HG03135 (cell line): ENCODE results near the gene TCTN1.
"Not testable (repeated sequence)": the region's sequence is repeated elsewhere in the genome, so short reads cannot be mapped to it uniquely, and the experiment has no call there.

Experiments
- ATAC-seq: cut with Tn5 transposase; IDR thresholded peaks from one replicate; pipeline ENCODE4 v1.9.1; 2021; ENCODE audit warnings: mild to moderate bottlenecking, moderate library complexity; ENCODE audit not compliant: unreplicated experiment

The TCTN1 gene

DNA sequence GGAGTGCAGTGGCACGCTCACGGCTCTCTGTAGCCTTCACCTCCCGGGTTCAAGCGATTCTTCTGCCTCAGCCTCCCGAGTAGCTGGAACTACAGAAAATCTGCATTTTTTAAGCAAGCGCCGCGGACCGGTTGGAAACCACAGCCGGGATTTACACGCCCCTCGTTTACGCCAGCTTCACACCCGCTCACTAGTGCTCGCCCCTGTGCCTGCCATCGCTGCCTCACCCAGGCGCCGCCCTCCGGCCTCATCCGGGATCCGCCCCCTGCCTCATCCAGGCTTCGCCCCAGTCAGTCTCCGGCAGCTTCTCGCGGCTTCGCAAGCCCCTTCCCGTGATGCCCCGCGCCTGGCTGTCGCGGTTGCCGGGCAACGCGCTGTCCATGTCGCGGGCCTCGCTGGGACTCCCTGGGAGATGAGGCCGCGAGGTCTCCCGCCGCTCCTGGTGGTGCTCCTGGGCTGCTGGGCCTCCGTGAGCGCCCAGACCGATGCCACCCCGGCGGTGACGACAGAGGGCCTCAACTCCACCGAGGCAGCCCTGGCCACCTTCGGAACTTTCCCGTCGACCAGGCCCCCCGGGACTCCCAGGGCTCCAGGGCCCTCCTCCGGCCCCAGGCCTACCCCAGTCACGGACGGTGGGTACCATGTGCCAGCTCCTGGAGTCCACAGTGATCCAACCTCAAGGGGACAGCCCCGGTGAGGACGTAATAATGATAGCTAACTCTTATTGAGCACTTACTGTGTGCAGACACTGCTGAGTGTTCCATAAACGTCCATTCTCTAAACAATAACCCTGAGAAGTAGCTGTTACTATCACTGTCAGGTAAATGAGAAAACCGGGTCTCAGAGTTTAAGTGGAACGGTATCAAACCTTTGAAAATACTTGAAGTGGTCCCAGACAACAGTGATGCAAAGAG lies at the start of gene TCTN1:
Gene TCTN1, plus strand, starts transcription at position 359 of the 914 bp plus-strand sequence. Its CDS starts 54 bp downstream, at position 413.
- ATAC-seq: peak; percentile 93

DNA sequence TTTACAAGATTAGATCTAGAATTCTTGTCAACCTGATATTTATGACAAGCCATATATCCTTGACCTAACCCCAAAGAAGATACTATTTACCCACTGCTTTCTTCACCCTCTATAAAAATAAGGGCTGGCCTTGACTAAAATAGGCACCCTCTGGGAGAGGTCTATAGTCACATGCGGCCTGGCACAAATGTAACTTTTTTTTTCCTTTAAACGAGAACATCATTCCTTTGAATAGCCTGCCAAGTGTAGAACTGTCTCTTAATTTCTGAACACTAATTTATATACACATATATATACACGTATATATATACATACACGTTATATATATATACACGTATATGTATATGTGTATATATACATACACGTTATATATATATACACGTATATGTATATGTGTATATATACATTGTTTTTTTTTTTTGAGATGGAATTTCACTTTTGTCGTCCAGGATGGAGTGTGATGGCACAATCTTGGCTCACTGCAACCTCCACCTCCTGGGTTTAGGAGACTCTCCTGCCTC lies 49.4 kb upstream of the TCTN1 start:
- no peak for ATAC-seq

DNA sequence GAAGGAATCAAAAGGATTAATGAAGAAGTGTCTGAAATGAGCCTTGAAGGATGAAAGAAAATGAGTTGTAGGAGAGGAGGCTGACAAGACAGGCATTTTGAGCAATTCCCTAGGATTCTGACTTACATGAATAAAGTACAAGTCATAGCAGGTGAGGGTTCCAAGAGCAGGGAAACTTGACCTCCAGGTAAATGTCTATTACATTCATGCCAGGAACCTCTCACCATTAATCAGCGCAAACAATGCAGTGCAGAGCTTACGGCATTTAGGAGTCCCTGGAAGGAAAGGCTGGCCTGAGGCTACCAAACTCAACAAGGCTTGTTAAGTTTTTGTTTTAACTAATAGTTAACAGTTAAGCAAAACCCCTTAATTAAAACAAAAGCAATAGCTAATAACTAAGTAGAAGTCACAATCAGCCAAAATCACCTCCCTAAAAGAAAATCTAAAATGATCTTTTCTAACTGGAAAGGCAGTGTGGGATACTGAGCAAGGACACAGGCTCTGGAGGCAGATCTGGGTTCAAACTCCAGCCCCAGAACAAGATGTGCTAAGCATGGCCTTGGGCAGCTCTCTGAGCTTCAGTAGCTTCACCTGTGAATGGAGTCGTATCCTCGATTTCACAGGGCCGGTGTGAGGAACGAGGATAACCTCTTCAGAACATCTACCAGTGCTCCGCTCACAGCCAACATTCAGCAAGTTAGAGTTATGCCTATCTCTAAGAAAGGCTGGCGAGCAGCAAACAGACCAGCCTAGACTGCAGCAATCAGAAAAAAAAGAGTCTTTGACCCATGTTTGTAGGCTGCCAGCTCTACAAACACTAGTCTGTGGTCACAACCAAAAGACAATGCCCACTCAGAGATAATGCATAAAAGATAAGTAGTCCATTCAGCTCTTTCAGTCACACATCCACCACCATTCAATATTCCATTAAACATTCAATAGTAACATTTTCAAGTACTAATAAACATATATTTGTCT lies 47.7 kb upstream of the TCTN1 start:
- ATAC-seq: no peak

DNA sequence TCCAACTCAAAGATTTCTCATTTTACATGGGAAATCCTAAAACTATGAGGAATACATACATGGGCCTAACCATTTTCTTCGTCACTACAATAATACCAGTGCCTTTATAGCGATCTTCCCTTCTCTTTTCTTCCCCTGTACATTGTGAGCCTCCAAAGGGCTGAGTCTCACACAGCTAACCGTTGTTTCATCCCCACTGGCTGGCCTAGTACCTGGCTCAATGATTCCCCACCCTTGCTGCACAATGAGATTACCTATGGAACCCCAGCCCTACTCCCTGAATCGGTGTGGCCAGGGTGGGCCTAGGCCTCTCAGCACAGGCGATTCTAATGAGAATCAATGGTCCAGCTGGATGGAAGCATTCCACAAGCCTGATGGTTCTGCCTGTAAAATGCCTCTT lies 46.9 kb upstream of the TCTN1 start:
- no peak for ATAC-seq

DNA sequence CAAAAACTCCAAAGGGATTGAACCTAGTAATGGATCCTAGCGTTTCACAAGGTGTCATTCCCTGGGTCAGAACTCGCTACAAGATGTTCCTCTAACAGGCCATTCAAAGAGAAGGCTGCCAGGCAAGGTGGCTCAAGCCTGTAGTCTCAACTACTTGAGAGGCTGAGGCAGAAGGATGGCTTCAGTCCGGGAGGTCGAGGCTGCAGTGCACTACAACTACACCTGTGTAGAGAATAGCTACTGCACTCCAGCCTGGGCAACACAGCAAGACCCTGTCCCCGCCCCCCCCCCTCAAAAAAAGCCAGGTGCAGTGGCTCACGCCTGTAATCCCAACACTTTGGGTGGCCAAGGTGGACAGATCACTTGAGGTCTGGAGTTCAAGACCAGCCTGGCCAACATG lies 45.2 kb upstream of the TCTN1 start:
- ATAC-seq: no peak

DNA sequence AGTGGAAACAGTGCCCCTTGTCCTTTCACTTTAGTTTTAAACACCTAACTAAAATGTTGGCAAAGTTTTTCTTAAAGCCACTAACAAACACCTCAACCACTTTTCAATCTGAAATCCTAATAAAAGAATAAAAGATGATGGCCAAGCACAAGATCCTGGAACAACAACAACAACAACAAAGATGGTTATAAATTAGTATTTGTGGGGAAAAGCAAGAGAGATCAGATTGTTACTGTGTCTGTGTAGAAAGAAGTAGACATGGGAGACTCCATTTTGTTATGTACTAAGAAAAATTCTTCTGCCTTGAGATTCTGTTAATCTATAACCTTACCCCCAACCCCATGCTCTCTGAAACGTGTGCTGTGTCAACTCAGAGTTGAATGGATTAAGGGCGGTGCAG lies 44.1 kb upstream of the TCTN1 start:
- ATAC-seq: not testable (repeated sequence)

DNA sequence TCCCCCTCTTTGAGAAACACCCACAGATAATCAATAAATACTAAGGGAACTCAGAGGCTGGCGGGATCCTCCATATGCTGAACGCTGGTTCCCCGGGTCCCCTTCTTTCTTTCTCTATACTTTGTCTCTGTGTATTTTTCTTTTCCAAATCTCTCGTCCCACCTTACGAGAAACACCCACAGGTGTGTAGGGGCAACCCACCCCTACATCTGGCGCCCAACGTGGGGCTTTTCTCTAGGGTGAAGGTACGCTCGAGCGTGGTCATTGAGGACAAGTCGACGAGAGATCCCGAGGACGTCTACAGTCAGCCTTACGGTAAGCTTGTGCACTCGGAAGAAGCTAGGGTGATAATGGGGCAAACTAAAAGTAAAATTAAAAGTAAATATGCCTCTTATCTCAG lies 43.1 kb upstream of the TCTN1 start:
- ATAC-seq: not testable (repeated sequence)

DNA sequence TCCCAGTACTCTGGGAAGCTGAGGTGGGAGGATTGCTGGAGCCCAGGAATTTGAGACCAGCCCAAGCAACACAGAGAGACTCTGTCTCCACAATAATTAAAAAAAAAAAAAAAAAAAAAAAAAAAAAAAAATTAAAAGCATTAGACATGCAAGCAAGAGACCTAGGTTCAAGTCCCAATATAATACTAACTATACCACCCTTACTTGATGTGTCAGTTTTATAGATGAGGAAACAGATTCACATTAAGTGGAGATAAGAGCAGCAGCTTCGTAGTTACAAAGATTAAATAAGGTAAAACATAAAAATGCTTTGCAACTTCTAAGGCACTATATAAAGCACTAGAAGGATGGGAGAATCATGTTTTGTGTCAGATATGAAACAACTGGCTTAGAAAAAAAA lies 39.9 kb upstream of the TCTN1 start:
- no peak for ATAC-seq

DNA sequence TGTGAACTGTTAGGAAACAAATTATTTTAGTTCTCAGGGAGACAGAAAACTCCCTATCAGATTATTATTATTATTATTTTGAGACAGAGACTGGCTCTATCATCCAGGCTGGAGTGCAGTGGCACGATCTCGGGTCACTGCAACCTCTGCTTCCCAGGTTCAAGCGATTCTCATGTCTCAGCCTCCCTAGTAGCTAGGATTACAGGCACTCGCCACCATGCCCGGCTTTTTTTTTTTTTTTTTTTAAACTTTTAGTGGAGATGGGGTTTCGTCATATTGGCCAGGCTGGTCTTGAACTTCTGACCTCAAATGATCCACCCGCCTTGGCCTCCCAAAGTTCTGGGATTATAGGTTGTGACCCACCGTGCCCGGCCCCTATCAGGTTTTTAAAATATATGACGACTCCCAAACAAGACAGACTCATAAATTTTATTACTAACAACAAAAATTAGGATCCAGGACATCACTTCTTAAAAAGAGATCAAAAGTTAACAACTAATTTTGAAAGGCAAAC lies 39.2 kb upstream of the TCTN1 start:
- ATAC-seq: not testable (repeated sequence)

DNA sequence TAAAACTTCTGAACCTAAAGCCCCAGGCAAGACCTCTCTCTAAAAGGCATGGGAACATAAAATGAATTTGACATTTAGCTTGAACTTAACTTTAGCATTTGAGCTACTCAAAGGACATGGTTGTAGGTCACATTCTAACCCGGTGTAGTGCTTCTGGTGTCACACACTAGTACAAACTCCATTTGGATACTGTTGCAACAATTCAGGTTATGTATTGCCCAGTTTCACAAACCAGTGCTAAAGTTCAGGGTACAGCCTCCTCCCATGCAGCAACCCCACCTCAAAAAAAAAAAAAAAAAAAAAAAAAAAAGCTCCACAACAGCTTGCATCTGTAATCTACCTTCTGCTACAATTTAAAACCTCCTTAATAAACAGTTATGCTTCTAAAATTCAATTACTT lies 38.6 kb upstream of the TCTN1 start:
- no peak for ATAC-seq

DNA sequence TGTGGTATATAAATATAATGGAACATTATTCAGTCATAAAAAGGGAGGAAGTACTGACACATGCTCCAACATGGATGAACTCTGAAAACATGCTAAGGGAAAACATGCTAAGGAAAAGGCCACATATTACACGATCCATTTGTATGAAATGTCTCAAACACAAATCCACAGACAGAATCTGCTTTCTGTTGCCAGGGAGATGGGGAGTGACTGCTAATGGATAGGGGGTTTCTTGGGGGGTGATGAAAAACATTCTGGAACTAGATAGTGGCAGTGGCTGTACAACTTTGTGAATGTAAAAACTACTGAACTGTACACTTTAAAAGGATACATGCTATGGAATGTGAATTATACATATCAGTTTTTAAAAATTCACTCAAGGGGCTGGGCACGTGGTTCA lies 37.4 kb upstream of the TCTN1 start:
- ATAC-seq: no peak

DNA sequence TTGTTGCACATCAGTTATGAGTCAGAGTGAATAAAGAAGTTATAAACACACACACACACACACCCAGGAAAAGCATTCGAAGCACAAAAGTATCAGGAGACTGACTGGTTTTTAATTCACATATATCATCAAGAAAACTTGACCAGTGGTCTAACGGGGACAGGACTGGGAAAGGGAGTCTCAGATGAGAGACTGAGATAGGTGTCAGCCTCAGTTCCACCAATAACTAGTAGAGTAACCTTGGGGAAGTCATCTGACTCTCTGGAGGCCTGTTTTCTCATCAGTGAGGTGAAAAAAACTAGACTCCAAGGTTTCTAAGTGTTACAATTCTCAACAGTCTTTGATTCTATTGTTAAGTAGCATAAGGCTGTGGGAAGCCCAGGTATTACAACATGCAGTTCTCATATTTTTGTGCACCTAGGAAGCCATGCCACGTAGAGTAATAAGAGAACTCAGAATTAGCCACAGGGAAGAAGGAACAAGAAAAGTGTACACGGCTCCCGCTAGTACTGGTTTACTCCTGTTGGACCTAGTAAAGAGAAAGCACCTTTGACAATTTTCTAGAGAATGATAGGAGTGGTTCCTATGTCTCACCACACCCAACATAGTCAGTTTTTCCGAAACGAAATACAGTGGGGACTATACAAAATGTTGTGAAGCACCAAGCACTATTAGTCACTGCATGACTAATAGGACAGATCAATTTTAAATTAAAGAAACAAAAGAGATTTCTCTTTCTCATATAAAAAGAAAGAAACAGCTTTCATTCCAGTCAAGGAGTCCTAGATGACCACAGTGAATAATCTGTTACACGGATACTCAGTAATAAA lies 35.9 kb upstream of the TCTN1 start:
- no peak for ATAC-seq

DNA sequence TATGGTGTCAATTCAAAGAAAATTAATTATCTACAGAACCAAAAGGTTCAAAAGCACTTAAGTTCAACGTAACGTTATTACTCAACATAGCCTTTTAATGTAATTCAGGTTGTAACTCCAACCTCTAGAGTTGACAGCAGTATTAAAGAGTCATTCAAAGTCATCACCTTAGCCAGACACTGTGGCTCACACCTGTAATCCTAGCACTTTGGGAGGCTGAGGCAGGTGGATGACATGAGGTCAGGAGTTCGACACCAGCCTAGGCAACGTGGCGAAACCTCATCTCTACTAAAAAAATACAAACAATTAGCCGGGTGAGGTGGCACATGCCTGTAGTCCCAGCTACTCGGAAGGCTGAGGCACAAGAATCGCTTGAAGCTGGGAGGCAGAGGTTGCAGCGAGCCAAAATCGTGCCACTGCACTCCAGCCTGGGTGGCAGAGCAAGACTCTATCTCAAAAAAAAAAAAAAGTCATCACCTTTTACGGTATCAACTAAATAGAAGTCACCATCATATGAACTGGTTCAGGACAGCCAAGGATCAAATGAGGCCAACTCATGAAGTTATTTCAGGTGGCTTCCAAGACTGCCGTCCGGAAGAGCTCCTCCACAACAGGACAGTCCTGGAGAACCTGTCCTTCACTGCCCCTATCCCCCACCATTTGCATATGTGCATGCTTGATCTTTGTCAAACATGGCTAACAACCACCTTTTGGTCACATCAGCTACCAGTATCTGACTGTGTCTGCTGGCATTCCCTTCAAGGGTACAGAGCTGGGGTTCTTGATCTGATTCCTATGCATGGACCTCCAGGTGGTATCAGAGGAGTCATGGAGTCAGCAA lies 35.0 kb upstream of the TCTN1 start:
- no peak for ATAC-seq

DNA sequence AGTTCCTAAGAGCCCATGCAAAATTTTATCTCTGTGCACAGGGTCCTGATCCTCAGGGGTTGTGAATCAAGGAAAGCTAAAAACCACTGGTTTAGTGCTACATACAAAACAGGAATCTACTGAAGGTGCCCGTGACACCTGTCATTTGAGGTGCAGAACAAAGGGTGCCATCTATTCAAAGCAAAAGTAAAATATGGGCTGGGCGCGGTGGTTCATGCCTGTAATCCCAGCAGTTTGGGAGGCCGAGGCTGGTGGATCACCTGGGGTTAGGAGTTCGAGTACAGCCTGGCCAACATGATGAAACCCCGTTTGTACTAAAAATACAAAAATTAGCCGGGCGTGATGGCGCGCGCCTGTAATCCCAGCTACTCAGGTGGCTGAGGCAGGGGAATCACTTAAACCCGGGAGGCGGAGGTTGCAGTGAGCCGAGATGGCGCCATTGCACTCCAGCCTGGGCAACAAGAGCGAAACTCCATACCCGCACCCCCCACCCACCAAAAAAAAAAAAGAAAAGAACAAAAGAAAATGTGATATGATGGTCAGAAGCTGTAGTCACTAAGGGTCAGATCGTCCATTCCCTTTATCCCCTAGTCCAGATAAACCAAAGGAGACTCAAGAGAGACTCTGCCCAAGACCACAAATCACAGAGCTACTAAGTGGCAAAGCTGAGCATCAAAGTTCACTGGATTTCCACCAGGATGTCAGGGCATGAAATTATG lies 34.2 kb upstream of the TCTN1 start:
- ATAC-seq: no peak

DNA sequence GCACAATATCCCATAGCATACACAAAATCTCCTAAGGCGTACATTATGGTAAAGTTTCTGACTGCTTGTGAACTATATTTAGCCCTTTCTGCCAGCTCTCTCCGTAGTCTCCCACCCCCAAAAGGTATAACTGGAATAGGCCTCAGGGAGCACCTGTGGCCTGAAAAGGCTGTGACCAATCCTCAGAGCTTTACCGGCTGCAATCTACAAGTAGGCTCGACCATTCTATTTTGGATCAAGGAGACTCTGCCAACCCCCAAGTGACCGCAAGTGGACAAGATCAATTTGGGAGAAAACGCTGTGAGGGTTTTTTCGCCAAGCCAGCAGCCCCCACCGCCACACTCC lies 32.0 kb upstream of the TCTN1 start:
- ATAC-seq: no peak

DNA sequence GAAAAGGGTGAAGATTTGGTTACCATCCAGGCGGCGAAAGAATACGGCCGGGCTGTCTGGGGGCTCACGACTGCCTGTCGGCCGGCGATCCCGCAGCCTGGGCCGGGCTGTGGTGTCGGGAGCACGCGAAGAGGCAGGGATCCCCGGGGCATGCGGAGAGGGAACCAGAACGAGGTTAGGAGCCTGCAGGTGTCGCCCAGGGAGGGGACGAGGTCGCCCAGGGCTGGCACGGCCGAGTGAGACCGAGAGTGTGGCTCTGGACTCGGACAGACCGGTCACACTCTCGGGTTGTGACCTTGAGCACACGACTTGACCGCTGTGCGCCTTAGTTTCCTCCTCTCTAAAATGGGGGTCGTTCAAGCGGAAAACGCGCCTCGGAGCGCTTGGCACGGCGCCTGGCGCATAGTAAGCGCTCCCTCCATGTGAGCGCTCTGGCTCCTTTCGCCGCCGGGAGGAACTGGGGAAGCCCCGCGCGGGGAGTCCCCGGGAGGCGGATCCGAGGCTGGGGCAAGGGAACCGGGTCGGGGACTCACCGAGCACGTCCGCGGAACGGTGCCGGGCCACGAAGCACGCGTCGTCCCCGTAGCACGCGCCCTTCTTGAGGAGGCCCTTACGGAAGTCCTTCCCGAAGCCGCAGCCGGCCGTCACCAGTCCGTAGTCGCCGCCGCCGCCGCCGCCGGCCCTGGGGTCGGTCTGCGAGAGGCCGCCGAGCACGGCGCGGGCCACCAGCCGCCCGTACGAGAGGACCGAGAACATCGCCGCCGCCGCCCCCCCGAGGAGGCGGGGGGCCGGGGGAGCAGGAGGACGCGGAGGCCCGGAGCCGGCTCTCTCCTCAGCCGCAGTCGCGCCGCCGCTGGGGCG lies 31.4 kb upstream of the TCTN1 start:
- ATAC-seq: peak; percentile 43

DNA sequence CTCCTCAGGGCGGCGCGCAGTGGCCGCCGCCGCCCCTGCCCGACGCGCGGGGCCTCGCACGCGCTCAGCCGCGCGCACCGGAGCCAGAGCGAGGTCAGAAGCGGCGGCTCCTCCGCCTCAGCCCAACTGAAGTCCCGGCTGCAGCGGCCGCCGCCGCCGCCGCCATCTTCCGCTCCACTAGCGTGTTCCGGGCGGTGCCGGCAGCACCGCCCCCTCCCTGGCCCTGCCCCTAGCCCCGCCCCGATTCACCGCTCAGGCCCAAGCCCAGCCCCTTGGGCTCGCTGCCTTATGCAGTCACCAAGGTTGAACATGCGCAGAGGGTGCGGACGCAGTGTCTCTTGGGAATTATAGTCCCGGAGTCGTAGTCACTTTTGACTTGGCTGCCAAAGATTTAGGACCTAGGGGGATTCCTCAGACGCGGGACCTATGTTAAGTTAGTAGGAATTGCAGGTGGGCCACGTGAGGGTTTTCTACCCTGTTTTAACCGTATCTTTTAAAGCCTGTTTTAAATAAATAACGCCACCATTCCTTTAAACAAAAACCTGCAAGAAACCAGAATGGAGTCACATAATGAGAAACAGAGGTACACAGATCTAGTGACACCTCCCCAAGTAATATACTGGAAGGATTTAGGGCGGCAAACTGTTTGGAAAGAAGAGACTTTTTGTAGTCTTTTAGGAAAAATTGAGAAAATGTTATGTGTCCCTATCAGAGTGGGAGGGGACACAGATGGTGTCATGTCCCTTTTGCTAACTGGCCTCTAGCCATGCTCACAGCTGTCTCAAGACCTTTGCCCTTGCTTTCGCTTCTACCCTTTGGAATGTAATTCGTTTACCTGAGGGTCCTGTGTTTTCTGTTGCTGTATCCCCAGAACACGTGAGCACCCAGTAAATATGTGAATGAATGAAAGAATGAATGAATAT lies 30.5 kb upstream of the TCTN1 start, which contains the start of gene PPTC7:
Gene PPTC7, minus strand, starts transcription at position 182 of the 923 bp plus-strand sequence. CDS start 287 bp downstream, outside the sequence.
- peak; percentile 81 for ATAC-seq
